Endothelial cell of umbilical vein (primary cell): ENCODE measurements around the gene SLC38A6. TPM values are rescaled to one million over a fixed set of nuclear protein-coding genes. Genes with fewer than 3 reads are reported as not detected.

ENCODE experiments used
- BruUV-seq: library from RNA; stranded (reverse); fragments of 400-500 nt; replicated peaks from 2 replicates; lab custom pipeline; 2021; lab: Mats Ljungman, UMichigan
- CTCF ChIA-PET: fragments of 300-600, 350-600 bp; sonication (Branson Sonifier 250); formaldehyde crosslinking; loops from one replicate; lab custom pipeline; 2021; ENCODE audit warnings: antibody characterized with exemption, inconsistent platforms; lab: Charles Lee
- POLR2A ChIA-PET: fragments of 300-600, 350-600 bp; sonication (Branson Sonifier 250); formaldehyde crosslinking; loops from one replicate; lab custom pipeline; 2021; ENCODE audit warnings: antibody characterized with exemption, inconsistent platforms; lab: Charles Lee
- DNase-seq: peaks from one replicate; pipeline ENCODE4 v3.0.0-alpha.2; 2011; ENCODE audit warnings: low read depth, low spot score
- FAIRE-seq: peaks from 2 replicates; lab custom pipeline; 2011; peaks lifted over from hg19 to GRCh38; lab: Jason Lieb, UNC
- H2AFZ ChIP-seq: 2 replicates; pipeline ENCODE4 v1.6.0; 2012; ENCODE audit warnings: low read depth, low read length, control low read depth, inconsistent platforms
- H3K27ac ChIP-seq: 2 replicates; pipeline ENCODE4 v1.5.1; 2011; ENCODE audit warnings: low read depth, mild to moderate bottlenecking, control low read depth, low read length, moderate library complexity; ENCODE audit not compliant: insufficient read depth
- H3K27me3 ChIP-seq, 2 experiments: 2 replicates each; pipeline versions ENCODE4 v1.6.0 to v1.6.1; 2011; ENCODE audit warnings: low read length in 2 of 2, mixed read lengths in 1 of 2; ENCODE audit not compliant: control insufficient read depth in 2 of 2, insufficient read depth in 2 of 2
- H3K36me3 ChIP-seq, 2 experiments: 2 replicates in 1 of 2; 3 replicates in 1 of 2; pipeline ENCODE4 v1.5.1; 2011; ENCODE audit warnings: low read length in 2 of 2, mild to moderate bottlenecking in 1 of 2, moderate library complexity in 1 of 2; ENCODE audit not compliant: control insufficient read depth in 2 of 2, insufficient read depth in 2 of 2; ENCODE audit errors: extremely low read depth in 1 of 2
- H3K4me1 ChIP-seq: 3 replicates; pipeline ENCODE4 v1.5.1; 2011; ENCODE audit warnings: mild to moderate bottlenecking, low read length; ENCODE audit not compliant: control insufficient read depth, insufficient read depth; ENCODE audit errors: extremely low read depth
- H3K4me2 ChIP-seq: 2 replicates; pipeline ENCODE4 v1.6.1; 2011; ENCODE audit warnings: low read length, control low read depth, mixed read lengths; ENCODE audit not compliant: insufficient read depth
- H3K4me3 ChIP-seq, 3 experiments: fragments of 200-600 bp in 1 of 3; sonication (generic), shearing (Covaris generic) in 1 of 3; replicated peaks in 1 of 3; 2 replicates each; pipeline ENCODE4 v1.5.1; 2011 to 2016; ENCODE audit warnings: control low read depth in 3 of 3, low read length in 3 of 3, mild to moderate bottlenecking in 2 of 3, inconsistent platforms in 1 of 3, low read depth in 1 of 3, moderate library complexity in 1 of 3; ENCODE audit not compliant: insufficient read depth in 1 of 3
- H3K79me2 ChIP-seq: 2 replicates; pipeline ENCODE4 v1.6.0; 2012; ENCODE audit warnings: low read length, inconsistent platforms; ENCODE audit not compliant: control insufficient read depth, insufficient read depth
- H3K9ac ChIP-seq: replicated peaks from 2 replicates; pipeline ENCODE3; 2011; ENCODE audit warnings: low read length, control low read depth; ENCODE audit not compliant: insufficient read depth; ENCODE audit errors: extremely low read depth
- H3K9me1 ChIP-seq: replicated peaks from 3 replicates; pipeline ENCODE4 v1.6.0; 2011; ENCODE audit warnings: mild to moderate bottlenecking, low read length; ENCODE audit not compliant: control insufficient read depth, insufficient read depth; ENCODE audit errors: extremely low read depth
- H3K9me3 ChIP-seq: replicated peaks from 2 replicates; pipeline ENCODE4 v1.5.1; 2012; ENCODE audit warnings: low read length, inconsistent platforms; ENCODE audit not compliant: control insufficient read depth, insufficient read depth
- H4K20me1 ChIP-seq: replicated peaks from 2 replicates; pipeline ENCODE3; 2011; ENCODE audit warnings: mild to moderate bottlenecking, low read length; ENCODE audit not compliant: control insufficient read depth, insufficient read depth; ENCODE audit errors: extremely low read depth
- EZH2 ChIP-seq: IDR thresholded peaks from 2 replicates; pipeline ENCODE4 v1.6.1; 2012; ENCODE audit warnings: borderline replicate concordance, low read depth, mild to moderate bottlenecking, moderate library complexity, low read length, inconsistent platforms; ENCODE audit not compliant: severe bottlenecking
- FOS ChIP-seq: IDR thresholded peaks from 2 replicates; pipeline ENCODE4 v1.6.1; 2011; ENCODE audit warnings: mild to moderate bottlenecking, low read length, moderate library complexity, borderline replicate concordance; ENCODE audit not compliant: insufficient read depth
- GATA2 ChIP-seq: IDR thresholded peaks from 2 replicates; pipeline ENCODE4 v1.7.0; 2011; ENCODE audit warnings: low read depth, mild to moderate bottlenecking, moderate library complexity, mixed read lengths, low read length; ENCODE audit not compliant: insufficient read length, insufficient read depth
- JUN ChIP-seq: IDR thresholded peaks from 2 replicates; pipeline ENCODE4 v1.6.1; 2011; ENCODE audit warnings: borderline replicate concordance, low read depth; ENCODE audit not compliant: insufficient read length, insufficient read depth
- MYC ChIP-seq: IDR thresholded peaks from one replicate; pipeline ENCODE4 v1.6.1; 2011; ENCODE audit warnings: mild to moderate bottlenecking, low read depth, low read length
- POLR2A ChIP-seq: IDR thresholded peaks from 2 replicates; pipeline ENCODE4 v1.6.1; 2012; ENCODE audit warnings: low read depth, mild to moderate bottlenecking, control low read depth, low read length
- POLR2AphosphoS5 ChIP-seq: IDR thresholded peaks from 2 replicates; pipeline ENCODE4 v1.6.1; 2012; ENCODE audit warnings: low read depth, mild to moderate bottlenecking, control low read depth, low read length, moderate library complexity; ENCODE audit not compliant: insufficient read depth
- dilution Hi-C: fragments of 300-500 bp; cut with MboI; formaldehyde crosslinking; loops from one replicate; pipeline ENCODE4 v1.15.0; 2019; ENCODE audit warnings: low sequenced_read_pairs; ENCODE audit not compliant: extremely low pct_ligation_motif_present
- intact Hi-C: fragments of 100-400 bp; cut with micrococcal nuclease; formaldehyde crosslinking; loops from one replicate; pipeline ENCODE4 v1.10.0; 2022
- polyA plus RNA-seq, 4 experiments: library from polyadenylated mRNA; depleted of rRNA in 3 of 4; stranded (reverse) in 3 of 4; unstranded in 1 of 4; fragments of >200 nt; gene quantifications; 2 replicates each; pipeline versions ENCODE4 v1.2.1 to v1.2.3, GENCODE V29; 2011 to 2012; ENCODE audit warnings: missing spikeins in 1 of 4
- total RNA-seq: library from RNA; stranded (reverse); gene quantifications from 2 replicates; pipeline ENCODE4 v1.2.3, GENCODE V29; 2021
- TF ChIP-seq, protein P1 (sequence below), 2 donors: IDR thresholded peaks; 1 replicate in 1 of 2; 2 replicates in 1 of 2; pipeline ENCODE4 v1.5.1; 2011; ENCODE audit warnings: low read length in 2 of 2, mild to moderate bottlenecking in 2 of 2, moderate library complexity in 2 of 2, control low read depth in 1 of 2, inconsistent platforms in 1 of 2, low read depth in 1 of 2; ENCODE audit not compliant: insufficient read depth in 1 of 2; ENCODE audit errors: extremely low read depth in 1 of 2
- TF ChIP-seq, protein P2 (sequence below): IDR thresholded peaks from 2 replicates; pipeline ENCODE4 v1.6.1; 2011; ENCODE audit not compliant: insufficient read depth, insufficient read length

The SLC38A6 gene
- total and polyA plus RNA-seq, 2 donors (not counting 3 experiments of a cell fraction or from before 2014, with no cell fraction given): 17.3 to 24.6 TPM

- Histone ChIP-seq H3K4me2 (no peak overlapping the region), H3K27me3 (no peaks in the 10 kb centered on the region), H3K9me3 (no peaks in the 10 kb centered on the region), H2AFZ (no peak overlapping the region), H3K4me1 (peaks cover 13% of the 10 kb centered on the region), H3K36me3 (no peaks in the 10 kb centered on the region), H3K9me1 (peaks cover 2% of the 10 kb centered on the region), H3K27ac (no peak overlapping the region), H4K20me1 (no peaks in the 10 kb centered on the region), H3K9ac (no peak overlapping the region), H3K79me2 (no peaks in the 10 kb centered on the region), H3K4me3 (no peak overlapping the region)
- FAIRE-seq (no peak), DNase-seq (no peak)
- TF ChIP-seq POLR2A (no peak), JUN (no peak), GATA2 (no peak), MYC (no peak), POLR2AphosphoS5 (no peak), FOS (no peak), EZH2 (no peak)
- TF ChIP-seq, protein P1, sequence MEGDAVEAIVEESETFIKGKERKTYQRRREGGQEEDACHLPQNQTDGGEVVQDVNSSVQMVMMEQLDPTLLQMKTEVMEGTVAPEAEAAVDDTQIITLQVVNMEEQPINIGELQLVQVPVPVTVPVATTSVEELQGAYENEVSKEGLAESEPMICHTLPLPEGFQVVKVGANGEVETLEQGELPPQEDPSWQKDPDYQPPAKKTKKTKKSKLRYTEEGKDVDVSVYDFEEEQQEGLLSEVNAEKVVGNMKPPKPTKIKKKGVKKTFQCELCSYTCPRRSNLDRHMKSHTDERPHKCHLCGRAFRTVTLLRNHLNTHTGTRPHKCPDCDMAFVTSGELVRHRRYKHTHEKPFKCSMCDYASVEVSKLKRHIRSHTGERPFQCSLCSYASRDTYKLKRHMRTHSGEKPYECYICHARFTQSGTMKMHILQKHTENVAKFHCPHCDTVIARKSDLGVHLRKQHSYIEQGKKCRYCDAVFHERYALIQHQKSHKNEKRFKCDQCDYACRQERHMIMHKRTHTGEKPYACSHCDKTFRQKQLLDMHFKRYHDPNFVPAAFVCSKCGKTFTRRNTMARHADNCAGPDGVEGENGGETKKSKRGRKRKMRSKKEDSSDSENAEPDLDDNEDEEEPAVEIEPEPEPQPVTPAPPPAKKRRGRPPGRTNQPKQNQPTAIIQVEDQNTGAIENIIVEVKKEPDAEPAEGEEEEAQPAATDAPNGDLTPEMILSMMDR (IDR thresholded peaks at IDR 0.05; ENCODE audit: extremely low read depth in 1 of 2, insufficient read depth in 1 of 2, low read depth in 1 of 2, low read length in 2 of 2): no peak
- TF ChIP-seq, protein P2, sequence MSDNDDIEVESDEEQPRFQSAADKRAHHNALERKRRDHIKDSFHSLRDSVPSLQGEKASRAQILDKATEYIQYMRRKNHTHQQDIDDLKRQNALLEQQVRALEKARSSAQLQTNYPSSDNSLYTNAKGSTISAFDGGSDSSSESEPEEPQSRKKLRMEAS: no peak
- intact Hi-C loops: no loop called here
- no TSS peak for BruUV-seq
- POLR2A ChIA-PET: no interaction called here
- CTCF ChIA-PET: no interaction called here
- dilution Hi-C loops: no loop called here
Observed at GRCh38 chr14:60968099-60968498, 12.9 kb upstream of the SLC38A6 start.
